ENCODE measurements around the gene RNF166. TPM values are rescaled to one million over a fixed set of nuclear protein-coding genes. Genes with fewer than 3 reads are reported as not detected.

RNF166 gene
- total RNA-seq, 3 donors from 2014 or later (not counting 1 experiment from before 2014, with no cell fraction given) = 459 to 712 (median 501) TPM

DNA sequence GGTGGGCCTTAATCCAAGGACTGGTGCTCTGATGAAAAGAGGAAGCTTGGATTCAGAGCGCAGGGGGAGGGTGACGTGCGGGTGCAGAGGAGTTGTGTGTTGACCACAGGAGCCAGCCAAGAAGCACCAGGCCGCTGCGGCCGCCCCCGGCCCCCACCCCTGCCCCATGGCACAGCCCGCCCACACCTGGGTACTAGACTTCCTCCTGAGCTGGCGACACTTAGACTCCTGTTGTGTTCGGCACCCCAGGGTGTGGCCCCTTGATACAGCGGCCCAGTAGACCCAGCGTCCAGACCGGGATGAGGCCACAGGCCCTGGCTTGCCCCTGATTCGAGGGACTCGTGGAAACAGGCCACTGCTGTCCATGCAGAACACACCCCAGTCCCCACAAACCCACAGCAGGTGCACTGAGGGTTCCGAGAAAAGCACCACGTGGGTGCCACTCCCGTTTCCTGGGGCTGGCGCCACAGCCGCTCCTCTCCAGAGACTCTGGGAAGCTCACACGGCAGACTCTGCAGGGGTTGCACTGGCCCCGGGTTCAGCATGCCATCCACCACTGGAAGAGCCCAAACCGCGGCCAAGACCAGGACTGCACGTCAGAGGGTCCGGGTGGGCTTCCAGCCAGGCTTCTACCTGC is 14.2 kb downstream of the RNF166 start:
- H3K27me3 ChIP-seq (ENCODE audit: control insufficient read depth, insufficient read depth, low read length) = no peaks in the 10 kb centered on the region

DNA sequence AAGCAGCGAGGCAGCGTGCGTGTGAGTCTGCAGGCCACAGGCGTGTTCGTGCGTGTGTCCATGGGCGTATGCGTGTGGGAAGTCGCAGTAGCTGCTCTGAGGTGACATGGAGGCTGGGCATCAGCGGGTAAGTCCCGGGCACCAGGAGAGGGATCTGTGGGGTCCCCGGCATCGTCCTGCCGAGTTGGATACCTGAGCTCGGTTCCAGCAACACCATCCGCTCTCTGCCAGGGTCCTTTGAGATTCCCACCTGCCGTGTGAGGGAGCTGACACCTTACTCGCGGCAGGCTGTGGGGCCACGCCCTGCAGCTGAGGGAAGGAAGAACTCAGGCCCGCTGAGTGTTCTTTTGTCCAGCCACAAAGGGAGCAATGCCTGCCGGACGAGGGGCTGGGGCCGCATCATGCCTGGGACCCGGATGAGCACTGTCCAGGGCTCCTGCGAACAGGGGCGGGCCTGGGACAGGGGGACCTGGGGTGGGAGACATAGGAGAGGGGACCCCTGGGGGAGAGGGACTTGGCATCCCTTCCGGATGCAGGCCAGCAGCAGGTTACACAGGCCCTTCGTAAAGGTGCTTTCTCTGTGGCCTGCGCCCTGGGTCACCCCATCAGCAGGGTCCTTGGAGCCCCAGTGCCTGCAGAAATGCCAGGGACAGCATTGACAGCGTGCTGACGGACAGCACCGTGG is 14.9 kb downstream of the RNF166 start:
- Mint-ChIP-seq H3K27me3 (ENCODE audit: low read depth in 2 of 2) (no peaks in the 10 kb centered on the region), H3K36me3 (no peaks in the 10 kb centered on the region), H3K4me1 (peaks cover 14 to 36% of the 10 kb centered on the region in 2 donors), H3K9me3 (no peaks in the 10 kb centered on the region), H3K27ac (no peak overlapping the region), H3K4me3 (peak overlapping the region; percentile 45)
- Histone ChIP-seq H3K36me3 (ENCODE audit: control insufficient read depth, insufficient read depth, low read length) (peaks cover 15% of the 10 kb centered on the region), H3K9me3 (ENCODE audit: control insufficient read depth, insufficient read depth, low read length) (no peaks in the 10 kb centered on the region), H3K4me1 (ENCODE audit: control insufficient read depth, insufficient read depth, low read length) (peaks cover 52% of the 10 kb centered on the region), H3K4me3 (ENCODE audit: low read length) (no peak overlapping the region), H3K27ac (ENCODE audit: low read length) (no peak overlapping the region), H3K27me3 (ENCODE audit: control insufficient read depth, insufficient read depth, low read length) (no peaks in the 10 kb centered on the region)
- intact Hi-C loops (cut with micrococcal nuclease) = no loop called here
- DNase-seq (no peak), ATAC-seq (no peak)
- WGBS (ENCODE audit: insufficient coverage) = 91% methylated on average over 33 of the region's 33 CpGs
- TF ChIP-seq, protein P1, sequence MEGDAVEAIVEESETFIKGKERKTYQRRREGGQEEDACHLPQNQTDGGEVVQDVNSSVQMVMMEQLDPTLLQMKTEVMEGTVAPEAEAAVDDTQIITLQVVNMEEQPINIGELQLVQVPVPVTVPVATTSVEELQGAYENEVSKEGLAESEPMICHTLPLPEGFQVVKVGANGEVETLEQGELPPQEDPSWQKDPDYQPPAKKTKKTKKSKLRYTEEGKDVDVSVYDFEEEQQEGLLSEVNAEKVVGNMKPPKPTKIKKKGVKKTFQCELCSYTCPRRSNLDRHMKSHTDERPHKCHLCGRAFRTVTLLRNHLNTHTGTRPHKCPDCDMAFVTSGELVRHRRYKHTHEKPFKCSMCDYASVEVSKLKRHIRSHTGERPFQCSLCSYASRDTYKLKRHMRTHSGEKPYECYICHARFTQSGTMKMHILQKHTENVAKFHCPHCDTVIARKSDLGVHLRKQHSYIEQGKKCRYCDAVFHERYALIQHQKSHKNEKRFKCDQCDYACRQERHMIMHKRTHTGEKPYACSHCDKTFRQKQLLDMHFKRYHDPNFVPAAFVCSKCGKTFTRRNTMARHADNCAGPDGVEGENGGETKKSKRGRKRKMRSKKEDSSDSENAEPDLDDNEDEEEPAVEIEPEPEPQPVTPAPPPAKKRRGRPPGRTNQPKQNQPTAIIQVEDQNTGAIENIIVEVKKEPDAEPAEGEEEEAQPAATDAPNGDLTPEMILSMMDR (IDR thresholded peaks at IDR 0.05) = no peak

More for the DNA sequence above, 14.2 kb downstream of the RNF166 start:
- intact Hi-C loops (cut with micrococcal nuclease) = no loop called here
- H3K4me1 Mint-ChIP-seq = peaks cover 14 to 36% of the 10 kb centered on the region in 2 donors
- no peaks in the 10 kb centered on the region for H3K36me3 Mint-ChIP-seq
- no peaks in the 10 kb centered on the region for H3K27me3 Mint-ChIP-seq (ENCODE audit: low read depth in 2 of 2)
- peak in 1 of 2 donors; percentile 40 for DNase-seq
- H3K27ac Mint-ChIP-seq = no peak overlapping the region
- no peaks in the 10 kb centered on the region for H3K9me3 ChIP-seq (ENCODE audit: control insufficient read depth, insufficient read depth, low read length)
- TF ChIP-seq, protein P1 (IDR thresholded peaks at IDR 0.05) = no peak
- H3K4me1 ChIP-seq (ENCODE audit: control insufficient read depth, insufficient read depth, low read length) = peaks cover 46% of the 10 kb centered on the region
- peak overlapping the region; percentile 35 for H3K4me3 Mint-ChIP-seq
- ATAC-seq = peak; percentile 44 to 80 (median 61)
- 16% methylated on average over 26 of the region's 26 CpGs for WGBS (ENCODE audit: insufficient coverage)
- no peak overlapping the region for H3K4me3 ChIP-seq (ENCODE audit: low read length)
- no peaks in the 10 kb centered on the region for H3K9me3 Mint-ChIP-seq
- no peak overlapping the region for H3K27ac ChIP-seq (ENCODE audit: low read length)
- peaks cover 23% of the 10 kb centered on the region for H3K36me3 ChIP-seq (ENCODE audit: control insufficient read depth, insufficient read depth, low read length)

DNA sequence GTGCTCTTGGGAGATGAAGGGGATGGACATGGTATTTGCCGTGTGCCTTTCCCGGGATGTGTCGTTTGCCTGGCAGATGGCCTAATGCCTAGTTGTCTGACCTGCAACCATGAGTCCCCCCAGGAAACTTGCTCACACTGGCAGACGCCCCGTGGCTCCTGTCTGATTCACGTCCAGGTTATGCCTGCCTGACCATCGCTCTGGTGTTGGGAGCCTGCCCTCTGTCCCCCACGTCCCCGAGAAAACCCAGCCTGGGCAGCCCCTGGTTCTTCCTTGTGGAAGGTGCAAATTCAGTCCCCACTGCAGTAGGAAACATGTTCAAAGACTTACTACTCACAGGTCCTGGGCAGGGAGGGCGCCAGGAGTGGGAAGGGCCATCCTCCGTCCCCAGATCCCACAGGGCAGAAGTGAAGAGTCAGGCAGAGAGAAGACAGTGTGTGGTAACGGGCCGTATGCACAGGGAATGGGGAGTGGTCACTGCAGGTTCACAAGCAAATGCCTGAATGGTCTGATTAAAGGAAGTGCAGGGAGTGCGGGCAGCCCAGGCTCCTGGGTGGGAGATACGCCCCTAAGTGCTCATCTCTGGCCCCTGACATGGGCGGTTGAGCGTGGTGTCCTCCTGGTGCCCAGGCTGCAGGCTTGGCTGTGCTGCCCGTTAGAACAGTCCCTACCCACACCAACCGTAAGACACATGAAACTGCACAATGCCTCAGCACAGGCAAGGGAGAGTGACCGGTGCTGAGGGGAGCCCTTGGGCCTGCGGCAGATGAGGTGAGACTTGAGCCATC is 15.7 kb downstream of the RNF166 start:
- Histone ChIP-seq H3K36me3 (ENCODE audit: control insufficient read depth, insufficient read depth, low read length) (peaks cover 8% of the 10 kb centered on the region), H3K4me3 (ENCODE audit: low read length) (no peak overlapping the region), H3K27ac (ENCODE audit: low read length) (no peak overlapping the region), H3K27me3 (ENCODE audit: control insufficient read depth, insufficient read depth, low read length) (no peaks in the 10 kb centered on the region), H3K4me1 (ENCODE audit: control insufficient read depth, insufficient read depth, low read length) (peaks cover 57% of the 10 kb centered on the region), H3K9me3 (ENCODE audit: control insufficient read depth, insufficient read depth, low read length) (no peaks in the 10 kb centered on the region)
- DNase-seq (no peak), ATAC-seq (no peak)
- H3K9me3 Mint-ChIP-seq = no peaks in the 10 kb centered on the region
- peaks cover 14 to 36% of the 10 kb centered on the region in 2 donors for H3K4me1 Mint-ChIP-seq
- H3K27ac Mint-ChIP-seq = peak overlapping the region in 1 of 2 donors; percentile 70
- H3K27me3 Mint-ChIP-seq (ENCODE audit: low read depth in 2 of 2) = no peaks in the 10 kb centered on the region
- no peaks in the 10 kb centered on the region for H3K36me3 Mint-ChIP-seq
- TF ChIP-seq, protein P1 (IDR thresholded peaks at IDR 0.05) = no peak
- 89% methylated on average over 21 of the region's 21 CpGs for WGBS (ENCODE audit: insufficient coverage)
- peak overlapping the region; percentile 45 for H3K4me3 Mint-ChIP-seq
- intact Hi-C loops (cut with micrococcal nuclease) = no loop called here
